HG03521 (cell line): ENCODE measurements around the gene PLEKHF1.

ENCODE experiments used
- ATAC-seq: cut with Tn5 transposase; IDR thresholded peaks from one replicate; pipeline ENCODE4 v1.9.1; 2021; ENCODE audit warnings: mild to moderate bottlenecking, moderate library complexity; ENCODE audit not compliant: unreplicated experiment

The PLEKHF1 gene

DNA sequence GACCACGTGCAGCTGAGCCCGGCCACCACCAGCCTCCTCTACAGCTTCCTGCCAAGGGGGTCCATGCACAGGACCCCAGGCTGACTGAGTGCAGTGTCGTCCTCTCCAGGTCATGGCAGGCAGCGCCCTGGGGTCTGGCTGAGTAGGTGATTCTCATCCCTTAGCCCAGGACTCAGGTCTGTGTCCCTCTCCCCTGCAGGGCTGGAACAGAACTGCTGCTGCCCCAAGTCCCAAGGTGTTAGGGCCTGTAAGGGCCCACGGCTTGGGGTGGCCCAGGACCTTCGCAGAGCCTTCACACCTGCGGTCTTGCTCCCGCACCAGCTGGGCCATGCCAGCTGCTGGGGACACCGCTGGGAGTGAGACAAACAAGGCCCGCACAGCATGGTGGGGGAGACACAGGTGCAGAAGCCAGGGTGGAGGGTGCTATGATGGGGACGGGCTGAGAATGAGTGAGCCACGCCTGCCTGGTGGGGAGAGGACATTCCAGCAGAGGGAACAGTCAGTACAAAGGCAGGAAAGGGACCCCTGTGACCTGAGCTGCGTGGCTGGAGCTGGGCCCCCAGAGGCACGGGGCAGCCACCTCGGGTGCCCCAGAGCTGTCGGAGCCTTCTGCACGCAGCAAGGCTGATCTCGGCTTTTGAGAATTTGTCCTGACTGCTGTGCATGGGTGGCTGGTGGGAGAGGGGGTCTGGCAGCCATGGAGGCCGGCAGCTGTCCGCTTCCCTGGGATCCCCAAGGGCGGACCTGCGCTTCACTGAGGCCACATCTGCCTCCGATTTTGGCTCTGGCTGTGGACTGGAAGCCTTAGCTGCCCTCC is 11.9 kb downstream of the PLEKHF1 start:
- ATAC-seq, result no peak

DNA sequence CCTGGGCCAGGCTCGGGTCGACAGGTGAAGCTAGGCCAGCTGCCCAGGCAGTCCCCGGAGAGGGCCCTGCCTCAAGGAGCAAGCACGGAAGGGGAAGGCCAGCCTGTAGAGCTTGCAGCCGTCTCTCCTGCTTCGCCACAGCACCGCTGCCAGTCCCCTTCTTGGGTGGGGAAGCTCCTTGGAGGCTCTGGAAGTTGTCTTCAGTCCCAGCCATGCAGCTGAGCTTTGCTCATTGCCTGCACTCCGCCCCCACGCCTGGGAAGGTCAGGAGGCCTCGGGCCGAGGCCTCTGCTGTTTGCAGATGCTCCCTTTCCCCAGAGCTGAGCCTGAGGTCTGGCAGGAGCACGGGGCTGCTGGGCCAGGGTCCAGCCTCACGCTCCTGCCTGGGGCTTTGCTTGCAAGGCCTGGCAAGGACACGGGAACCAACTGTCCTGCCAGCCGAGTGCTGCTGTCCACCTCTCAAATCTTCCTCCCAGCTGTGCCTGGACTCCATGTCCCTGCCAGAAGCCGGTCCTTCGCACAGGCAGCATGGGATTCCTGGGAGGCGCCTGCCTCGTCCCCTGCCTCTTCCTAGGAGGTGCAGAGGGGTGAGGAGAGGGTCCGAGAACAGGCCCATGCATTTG is 13.3 kb downstream of the PLEKHF1 start:
- ATAC-seq, result no peak

DNA sequence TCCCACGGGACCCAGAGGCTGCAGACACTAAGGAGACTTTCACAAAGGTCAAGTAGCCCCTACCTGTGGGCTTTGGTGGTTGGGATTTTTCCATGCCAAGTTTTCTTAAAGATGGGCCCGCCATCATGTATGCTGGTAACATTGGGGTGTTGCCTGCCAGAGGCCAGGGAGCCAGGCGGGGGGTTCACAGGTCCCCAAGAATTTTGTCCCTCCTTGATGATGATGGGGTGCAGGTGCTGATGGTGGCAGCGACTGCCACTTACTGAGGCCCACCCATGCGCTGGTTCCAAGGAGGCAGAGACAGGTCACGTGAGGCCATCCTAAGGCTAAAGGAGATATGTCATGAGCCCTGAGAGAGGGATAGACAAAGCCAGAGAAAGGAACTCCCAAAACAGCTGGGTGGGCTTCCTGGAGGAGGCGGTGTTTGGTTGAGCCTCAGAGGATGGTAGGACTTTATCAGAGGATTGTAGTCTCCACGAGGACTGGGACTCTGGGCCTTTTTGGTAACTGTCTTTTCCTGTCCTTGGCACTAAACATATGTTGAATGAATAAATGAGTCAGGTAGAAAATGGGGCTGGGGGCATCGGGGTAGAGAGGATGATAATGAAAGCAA is 14.4 kb downstream of the PLEKHF1 start:
- no peak for ATAC-seq

DNA sequence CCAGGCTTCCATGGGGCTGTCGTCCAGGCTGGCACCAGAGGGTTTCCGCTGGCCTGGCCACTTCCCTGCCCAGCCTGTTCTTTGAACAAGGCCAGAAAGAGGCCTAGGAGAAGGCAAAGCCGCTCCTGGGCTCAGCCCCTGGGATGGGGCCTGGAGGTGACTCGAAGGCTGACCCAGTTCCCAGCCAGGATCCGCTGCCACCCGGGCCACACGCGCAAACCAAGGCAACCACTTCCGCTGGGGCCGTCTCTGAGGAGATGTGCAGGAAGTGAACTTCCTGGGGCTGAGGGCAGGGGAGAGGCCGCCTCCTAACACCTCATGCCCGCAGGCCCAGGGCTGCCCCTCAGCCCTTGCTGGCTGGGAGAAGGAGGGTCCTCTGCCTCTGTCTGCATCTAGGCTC is 15.2 kb downstream of the PLEKHF1 start:
- ATAC-seq, result peak; percentile 50

DNA sequence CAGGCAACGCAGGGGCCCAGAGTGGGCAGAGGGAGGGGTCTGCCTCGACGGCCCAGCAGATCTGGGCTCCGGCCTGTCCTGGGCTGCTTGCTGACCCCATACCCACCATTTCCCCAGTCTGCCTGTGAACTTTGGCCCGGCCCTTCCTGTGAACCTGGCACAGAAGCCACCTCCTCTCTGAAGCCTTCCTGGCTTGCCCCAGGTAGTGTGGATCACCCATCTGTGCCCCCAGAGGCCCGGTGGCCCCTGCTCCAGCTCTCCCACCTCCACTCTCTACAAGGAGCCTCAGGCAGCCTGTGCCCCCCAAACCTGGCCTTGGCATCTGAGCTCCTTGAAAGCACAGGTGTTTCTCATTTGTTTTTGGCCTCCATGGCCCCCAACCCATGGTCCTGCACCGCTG is 15.7 kb downstream of the PLEKHF1 start:
- no peak for ATAC-seq

DNA sequence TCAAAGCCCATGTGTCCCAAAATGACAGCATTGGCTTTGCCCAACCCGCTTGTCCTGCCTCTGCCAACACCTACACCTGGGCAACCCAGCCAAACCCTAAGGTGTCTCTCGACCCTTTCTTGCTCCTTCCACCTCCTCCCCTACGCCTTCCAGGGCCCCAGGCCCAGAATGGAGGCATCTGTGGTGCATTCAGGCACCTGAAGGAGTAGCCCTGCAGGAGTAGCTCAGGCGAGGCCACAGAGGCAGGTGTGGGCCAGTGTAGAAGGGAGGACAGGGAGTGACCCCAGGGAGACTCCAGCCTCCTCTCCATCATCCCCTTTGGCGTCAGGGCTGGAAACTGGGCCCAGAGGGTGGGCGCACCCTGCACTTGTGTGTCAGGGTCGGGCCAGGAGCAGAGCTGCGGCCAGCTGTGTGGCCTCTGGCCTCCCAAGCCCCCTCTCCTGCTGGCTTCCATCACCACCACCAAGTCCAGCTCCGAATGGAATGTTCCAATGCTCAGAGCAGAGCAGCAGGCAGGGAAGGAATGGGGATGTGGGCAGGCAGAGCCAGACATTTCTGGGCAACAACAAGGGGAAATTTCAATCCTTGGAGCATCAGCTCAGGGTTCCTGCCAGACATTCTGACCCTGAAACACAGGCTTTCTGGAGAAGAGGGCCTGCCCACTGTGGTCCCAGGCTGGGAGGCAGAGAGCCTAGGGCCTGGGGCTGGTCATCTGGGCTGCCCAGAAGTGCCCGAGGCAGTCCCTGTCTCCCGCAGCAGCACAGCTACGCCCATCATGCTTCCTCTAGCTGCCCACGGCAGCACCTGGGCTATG is 16.4 kb downstream of the PLEKHF1 start:
- no peak for ATAC-seq

DNA sequence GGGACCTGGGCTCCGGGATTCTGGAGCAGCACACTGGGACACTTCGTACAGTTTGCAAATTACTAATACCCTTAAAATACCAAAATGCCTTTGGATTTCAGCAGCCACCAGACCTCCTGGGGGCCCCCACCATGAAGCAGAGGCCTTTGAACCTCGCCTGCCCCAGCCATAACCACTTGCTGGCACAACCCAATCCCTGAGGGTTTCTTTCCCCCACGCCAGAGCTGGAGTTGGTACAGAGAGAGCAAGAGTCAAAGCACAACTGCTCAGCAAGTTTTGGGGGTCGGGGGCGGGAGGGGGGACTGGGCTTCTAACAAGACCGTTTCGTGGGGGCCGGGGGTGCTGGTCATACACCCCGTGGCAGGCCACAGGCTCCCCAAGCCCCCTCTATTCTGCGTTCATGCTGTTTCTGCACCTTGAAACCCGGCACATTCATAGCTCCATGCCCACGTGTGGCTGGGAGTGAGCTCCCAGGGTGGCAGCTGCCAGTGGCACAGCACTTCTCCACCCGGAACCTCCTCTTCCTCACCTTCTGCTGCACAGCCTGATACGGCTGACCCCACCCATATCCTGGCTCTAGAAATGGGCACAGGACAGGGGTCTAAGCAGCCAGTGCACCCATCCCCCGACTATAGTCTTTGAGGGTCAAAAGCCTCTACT is 17.1 kb downstream of the PLEKHF1 start:
- no peak for ATAC-seq

DNA sequence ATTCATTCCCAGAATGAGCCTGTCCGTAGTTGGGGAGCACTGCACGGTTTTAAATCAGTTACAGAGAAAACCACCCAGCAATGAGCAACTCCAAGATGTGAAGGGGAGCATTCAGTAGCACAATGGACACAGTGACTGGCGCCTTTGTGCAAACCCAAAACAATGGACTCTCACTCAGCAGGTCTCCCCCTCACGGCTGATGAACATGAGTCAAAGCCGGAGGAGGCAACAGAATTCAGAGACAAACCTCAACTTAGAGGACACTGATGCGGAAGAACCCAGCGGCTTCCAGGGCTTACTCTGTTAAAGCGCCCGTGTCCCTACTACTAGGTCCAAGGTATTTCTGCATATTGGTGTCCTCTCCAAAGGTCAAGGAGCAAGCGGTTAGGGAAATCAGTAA is 17.7 kb downstream of the PLEKHF1 start:
- ATAC-seq, result no peak

DNA sequence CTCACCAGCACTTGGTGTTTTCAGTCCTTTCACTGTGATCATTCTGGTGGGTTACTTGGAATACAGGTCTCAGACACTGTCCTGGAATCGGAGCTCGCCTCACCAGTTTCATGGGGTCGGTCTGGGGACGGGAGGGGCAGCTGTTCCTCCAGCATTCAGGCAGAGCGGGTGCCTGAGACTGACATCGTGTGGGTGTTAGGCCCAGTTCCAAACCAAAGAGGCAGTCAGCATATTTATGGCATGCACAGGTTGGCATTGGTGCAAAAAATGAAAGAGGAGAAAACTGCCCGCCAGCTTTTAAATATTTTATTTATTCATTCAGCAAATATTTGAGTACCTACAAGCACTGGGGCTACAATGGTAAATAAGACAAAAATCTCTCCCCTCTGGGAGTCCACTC is 20.1 kb downstream of the PLEKHF1 start:
- no peak for ATAC-seq

DNA sequence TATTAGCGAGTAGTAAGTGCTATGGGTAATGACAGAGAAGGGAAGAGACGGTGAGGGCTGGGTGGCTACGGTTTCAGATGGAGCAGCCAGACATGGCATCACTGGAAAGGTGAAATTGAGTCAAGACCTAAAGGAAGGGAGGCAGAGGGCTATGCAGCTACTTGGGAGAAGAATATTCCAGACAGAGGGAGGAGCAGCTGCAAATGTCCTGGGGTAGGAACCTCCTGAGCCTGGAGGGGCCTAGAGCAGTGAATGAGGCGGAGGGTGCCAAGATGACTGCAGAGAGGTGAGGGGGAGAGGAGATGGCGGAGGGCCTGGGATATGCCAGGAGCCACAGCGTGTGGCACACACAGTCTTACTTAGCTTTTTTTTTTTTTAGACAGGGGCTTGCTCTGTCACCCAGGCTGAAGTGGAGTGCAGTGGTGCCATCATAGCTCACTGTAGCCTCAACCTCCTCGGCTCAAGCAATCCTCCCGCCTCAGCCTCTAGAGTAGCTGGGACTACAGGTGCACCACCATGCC is 21.1 kb downstream of the PLEKHF1 start:
- no peak for ATAC-seq

DNA sequence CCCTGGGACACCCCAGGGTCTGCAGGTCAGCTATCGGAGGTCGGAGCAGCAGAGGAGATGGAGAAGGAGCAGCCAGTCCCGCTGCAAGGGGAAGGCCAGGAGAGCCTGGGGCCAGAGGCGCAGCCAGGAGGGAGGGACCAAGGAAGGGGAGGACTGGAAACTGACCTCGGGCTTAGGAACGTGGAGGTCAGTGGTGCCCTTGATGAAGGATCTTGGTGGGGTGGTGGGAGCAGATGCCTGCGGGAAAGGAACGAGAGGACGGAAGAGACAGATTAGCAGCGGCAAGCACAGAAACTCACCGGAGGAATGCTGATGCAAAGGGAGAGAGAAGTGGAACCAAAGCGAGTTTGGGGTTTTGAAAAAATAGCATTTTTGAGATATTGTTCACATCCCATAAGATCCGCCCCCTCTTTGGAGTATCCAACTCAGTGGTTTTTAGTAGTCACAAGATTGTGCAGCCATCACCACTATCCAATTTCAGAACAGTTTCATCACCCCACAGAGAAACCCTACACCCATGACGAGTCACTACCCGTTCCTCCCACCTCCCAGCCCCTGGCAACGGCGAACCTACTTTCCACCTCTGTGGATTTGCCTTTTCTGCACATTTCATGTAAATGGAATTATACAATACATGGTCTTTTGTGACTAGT is 22.1 kb downstream of the PLEKHF1 start:
- no peak for ATAC-seq

DNA sequence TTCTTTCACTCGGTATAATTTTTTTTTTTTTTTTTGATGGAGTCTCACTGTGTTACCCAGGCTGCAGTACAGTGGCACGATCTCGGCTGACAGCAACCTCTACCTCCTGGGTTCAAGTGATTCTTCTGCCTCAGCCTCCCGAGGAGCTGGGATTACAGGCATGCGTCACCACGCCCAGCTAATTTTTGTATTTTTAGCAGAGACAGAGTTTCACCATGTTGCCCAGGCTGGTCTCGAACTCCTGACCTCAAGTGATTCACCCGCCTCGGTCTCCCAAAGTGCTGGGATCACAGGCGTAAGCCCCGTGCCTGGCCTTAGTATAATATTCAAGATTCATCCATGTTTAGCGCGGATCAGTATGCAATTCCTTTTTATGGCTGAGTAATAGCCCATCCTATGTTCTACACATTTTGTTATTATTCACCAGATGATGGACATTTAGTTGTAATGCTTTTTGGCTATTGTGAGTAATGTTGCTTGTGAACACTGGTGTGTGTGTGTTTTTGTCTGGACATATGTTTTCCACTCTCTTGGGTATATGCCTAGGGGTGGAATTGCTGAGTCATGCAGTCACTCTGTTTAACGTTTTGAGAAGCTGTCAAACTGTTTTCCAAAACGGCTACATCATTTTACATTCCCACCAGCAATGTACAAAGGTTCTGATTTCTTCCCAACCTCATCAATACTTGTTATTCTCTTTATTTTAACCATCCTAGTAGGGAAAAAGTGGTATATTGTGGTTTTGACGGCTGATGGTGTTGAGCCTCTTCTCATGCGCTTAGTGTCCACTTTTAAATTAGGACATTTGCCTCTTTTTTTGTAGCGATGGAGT is 22.9 kb downstream of the PLEKHF1 start:
- no peak for ATAC-seq

DNA sequence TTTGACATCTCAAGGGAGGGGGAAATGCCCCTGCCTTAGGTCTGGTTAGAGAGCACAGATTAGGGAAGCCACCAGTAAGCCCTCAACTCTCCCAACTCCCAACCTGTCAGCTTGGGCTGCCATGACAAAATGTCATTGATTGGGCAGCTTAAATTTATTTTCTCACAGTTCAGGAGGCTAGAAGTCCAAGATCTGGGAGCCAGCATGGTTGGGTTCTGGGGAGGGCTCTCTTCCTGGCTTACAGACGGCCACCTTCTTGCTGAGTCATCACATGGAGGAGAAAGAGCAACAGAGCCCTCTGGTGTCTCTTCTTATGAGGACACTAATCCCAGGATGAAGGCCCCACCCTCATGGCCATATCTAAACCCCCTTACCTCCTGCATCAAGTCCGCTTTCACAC is 25.6 kb downstream of the PLEKHF1 start:
- no peak for ATAC-seq

DNA sequence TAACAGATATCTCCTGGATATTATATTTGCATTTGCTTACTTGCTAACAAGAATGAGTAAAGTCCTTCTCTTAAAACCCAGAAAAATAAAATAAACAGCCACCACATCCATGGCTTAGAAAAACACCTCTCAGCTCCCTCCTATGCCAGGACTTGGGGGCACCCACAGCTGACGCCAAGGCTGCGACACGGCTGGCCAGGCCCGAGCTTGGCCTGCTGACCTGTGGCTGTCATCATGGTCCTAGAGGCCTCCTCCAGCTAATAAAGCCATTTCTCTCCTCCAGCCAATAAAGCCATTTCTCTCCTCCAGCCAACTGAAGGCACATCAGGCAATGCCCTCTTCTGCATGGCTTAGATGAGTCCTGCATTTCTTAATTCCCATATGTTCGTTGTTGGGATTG is 28.9 kb downstream of the PLEKHF1 start:
- no peak for ATAC-seq

DNA sequence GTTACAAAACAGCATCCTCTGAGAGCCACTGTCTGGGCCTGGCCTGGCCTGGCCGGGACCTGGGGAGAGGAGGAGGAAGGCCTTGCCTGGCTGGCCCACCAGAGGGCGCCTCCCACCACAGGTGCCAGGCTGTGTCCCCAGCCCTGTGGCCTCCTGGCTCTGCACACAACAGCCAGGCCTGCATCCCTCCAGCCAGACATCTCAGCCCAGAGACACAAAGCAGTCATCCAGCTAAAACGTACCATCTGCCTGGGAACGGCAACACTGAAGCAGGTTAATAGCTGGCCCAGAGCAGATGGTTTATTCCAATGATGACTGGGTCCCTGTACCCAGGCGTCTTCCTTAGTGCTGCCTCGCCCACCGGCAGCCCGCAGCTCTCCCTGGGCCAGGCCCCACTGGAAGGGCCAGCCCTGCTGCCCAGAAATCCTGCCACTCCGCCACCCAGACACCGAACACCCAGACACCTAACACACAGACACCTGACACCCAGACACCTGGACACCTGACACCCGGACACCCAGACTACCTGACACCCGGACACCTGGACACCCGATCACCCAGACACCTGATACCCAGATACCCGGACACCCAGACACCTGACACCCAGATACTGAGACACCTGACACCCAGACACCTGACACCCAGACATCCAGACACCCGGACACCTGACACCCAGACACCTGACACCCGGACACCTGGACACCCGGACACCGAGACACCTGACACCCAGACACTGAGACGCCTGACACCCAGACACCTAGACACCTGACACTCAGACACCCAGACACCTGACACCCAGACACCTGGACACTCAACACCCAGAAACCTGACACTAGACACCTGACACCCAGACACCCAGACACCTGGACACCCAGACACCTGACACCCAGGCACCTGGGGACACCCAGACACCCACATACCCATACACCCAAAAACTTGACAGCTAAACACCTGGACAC is 29.7 kb downstream of the PLEKHF1 start:
- ATAC-seq, result peak; percentile 84

DNA sequence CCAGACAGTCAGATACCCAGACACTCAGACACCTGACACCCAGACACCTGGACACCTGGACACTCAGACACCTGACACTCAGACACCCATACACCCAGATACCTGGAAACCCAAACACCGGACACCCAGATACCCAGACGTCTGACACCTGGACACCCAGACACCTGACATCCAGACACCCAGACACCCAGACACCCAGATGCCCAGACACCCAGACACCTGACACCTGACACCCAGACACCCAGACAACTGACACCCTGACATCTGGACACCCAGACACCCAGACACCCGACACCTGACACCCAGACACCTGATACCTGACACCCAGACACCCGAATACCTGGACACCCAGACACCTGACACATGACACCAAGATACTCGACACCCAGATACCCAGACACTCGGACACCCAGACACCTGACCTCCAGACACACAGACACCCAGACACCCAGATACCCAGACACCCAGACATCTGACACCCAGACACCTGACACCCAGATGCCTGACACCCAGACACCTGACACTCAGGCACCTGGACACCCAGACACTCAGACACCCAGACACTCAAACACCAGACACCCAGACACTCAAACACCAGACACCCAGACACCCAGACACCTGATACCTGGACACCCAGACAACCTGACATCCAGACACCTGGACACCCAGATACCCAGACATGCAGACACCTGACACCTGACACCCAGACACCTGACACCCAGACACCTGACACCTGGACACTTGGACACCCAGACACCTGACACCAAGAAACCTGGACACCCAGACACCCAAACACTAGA is 30.7 kb downstream of the PLEKHF1 start:
- no peak for ATAC-seq

DNA sequence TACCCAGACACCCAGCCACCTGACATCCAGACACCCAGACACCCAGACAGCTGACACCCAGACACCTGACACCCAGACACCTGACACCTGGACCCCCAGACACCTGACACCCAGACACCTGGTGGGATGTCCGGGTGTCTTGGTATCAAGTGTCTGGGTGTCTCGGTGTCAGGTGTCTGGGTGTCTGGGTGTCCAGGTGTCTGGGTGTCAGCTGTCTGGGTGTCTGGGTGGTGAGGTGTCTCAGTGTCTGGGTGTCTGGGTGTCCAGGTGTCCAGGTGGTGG is 31.2 kb downstream of the PLEKHF1 start:
- ATAC-seq, result no peak
